RPMI8226 (cell line): ENCODE data around the gene SLC15A2.
"Not testable (repeated sequence)": the region's sequence is repeated elsewhere in the genome, so short reads cannot be mapped to it uniquely, and the experiment has no call there.

ENCODE experiments used
- DNase-seq: peaks from one replicate; pipeline ENCODE4 v3.0.0-alpha.2; 2015

SLC15A2 gene

GRCh38 chr3:121894301-121894990, at the start of gene SLC15A2:
Gene SLC15A2 (plus strand): TSS chr3:121894401. CDS start chr3:121894477, 76 bp downstream.
- DNase-seq: no peak

DNA sequence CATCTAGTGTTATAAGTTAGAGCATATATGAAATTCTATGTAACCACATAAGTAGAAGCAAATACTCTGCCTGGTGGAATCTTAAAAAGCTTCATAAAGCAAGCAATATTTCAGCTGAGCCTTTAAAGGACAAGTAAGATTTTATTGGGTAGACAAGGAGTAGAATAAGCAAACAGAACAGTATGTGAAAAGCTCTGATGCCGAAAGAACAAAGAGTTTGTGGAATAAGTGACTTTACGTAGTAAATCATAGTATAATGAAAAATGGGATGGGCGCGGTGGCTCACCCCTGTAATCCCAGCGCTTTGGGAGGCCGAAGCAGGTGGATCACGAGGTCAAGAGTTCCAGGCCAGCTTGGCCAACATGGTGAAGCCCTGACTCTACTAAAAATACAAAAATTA, 49.3 kb upstream of the SLC15A2 start:
- DNase-seq: no peak

DNA sequence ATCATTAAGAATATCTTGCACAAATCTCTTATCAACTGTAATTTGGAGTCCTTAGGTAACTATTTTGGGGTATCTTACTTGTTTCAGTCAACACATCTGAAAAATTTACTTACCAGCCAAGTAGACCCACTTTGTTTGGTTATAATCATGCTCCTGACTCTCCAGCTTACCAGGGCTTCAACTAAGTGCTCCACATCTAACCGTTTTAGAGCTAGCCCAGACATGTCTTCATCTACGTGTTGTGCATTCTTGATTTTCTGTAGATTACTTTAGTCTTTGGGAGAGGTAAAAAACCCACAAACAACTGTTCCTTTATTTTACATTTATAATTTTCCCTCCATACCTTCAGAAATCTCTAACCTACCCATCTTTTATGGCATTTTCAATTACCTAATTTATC, 41.9 kb upstream of the SLC15A2 start:
- no peak for DNase-seq

DNA sequence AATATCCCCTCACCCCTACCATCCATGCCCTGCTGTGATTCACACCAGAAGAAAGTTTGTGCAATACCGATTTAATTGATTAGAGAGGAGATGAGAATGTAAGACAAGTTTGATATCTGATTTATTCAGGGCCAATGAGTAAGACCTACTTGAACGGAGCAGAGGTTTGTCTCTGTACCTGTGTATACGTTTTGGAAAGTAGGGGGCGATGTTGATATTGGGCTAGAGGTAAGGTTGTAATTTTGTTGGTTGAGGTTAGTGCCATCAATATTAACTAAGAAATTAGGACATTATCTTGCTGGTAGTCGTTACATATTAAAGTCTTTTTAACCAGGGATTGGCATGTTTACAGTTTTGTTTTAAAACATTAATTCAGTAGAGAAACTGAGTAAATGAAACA, 38.6 kb upstream of the SLC15A2 start:
- peak; percentile 27 for DNase-seq

GRCh38 chr3:121857778-121858177, 36.4 kb upstream of the SLC15A2 start:
- not testable (repeated sequence) for DNase-seq

DNA sequence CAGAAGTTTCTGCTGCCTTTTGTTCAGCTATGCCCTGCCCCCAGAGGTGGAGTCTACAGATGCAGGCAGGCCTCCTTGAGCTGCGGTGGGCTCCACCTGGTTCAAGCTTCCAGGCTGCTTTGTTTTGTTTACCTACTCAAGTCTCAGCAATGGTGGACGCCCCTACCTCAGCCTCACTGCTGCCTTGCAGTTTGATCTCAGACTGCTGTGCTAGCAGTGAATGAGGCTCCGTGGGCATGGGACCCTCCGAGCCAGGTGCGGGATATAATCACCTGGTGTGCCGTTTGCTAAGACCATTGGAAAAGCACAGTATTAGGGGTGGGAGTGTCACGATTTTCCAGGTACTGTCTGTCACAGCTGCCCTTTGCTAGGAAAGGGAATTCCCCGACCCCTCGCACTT, 31.0 kb upstream of the SLC15A2 start:
- DNase-seq: not testable (repeated sequence)

GRCh38 chr3:121863801-121864200, 30.4 kb upstream of the SLC15A2 start:
- DNase-seq: no peak

DNA sequence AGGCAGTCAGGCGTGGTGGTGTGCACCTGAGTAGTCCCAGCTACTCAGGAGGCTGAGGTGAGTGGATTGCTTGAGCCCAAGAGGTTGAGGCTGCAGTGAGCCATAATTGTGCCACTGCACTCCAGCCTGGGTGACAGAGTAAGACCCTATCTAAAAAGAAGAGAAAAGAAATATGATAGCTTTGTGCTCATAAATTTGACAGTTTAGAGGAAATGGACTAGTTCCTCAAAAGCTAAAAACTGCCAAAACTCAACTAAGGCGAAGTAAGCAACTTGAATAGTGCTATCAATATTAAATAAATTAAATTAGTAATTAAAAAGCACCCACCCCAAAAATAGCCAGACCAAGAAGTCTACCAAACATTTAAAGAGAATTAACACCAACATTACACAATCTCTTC, 24.5 kb upstream of the SLC15A2 start:
- DNase-seq: no peak

GRCh38 chr3:121870717-121871116, 23.5 kb upstream of the SLC15A2 start:
- DNase-seq: no peak

DNA sequence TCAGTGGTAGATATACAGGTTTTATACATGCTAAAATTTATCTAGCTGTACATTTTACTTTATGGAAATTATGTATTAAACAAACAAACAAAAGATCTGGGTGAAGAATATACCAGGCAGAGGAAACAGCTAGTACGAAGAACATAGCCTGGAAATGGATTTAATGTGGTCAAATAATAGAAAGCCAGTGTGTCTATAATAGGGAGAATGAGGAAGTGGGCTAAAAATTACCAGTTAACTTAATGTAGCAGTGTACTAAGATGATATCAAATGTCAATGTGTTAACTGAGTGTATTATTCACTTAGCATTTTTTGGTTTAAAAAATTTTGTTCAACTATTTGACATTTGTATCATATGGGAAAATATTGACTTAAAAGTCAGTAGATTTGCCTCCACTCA, 22.8 kb upstream of the SLC15A2 start:
- no peak for DNase-seq

- no peak for DNase-seq
These were observed 15.8 kb upstream of the SLC15A2 start for GRCh38 chr3:121878411-121878810.

GRCh38 chr3:121883507-121883906, 10.7 kb upstream of the SLC15A2 start:
- DNase-seq: peak; percentile 19

GRCh38 chr3:121885386-121885785, 8.8 kb upstream of the SLC15A2 start:
- no peak for DNase-seq

GRCh38 chr3:121895121-121895520, 920 bp downstream of the SLC15A2 start:
- no peak for DNase-seq

GRCh38 chr3:121895736-121896135, 1.5 kb downstream of the SLC15A2 start:
- DNase-seq: no peak

DNA sequence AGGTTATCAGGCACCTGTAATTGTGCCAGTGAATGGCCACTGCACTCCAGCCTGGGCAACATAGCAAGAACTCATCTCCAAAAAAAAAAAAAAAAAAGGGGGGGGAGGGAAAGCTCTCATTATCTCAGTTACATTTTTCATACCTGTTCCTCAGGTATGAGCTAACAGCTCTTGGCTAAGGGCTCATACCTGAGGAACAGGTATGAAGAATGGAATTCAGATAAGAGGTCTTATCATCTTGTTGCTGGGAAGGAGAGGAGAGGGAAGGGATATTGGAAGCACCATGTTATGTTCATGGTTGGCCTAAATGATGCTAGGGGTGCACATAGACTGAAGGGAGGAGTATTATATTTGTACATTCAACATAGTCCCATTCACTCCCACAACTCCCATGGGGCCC, 2.6 kb downstream of the SLC15A2 start:
- no peak for DNase-seq

- no peak for DNase-seq
These were observed 3.1 kb downstream of the SLC15A2 start for GRCh38 chr3:121897296-121897695.

- DNase-seq: no peak
These were observed 19.2 kb downstream of the SLC15A2 start for GRCh38 chr3:121913305-121913990.

DNA sequence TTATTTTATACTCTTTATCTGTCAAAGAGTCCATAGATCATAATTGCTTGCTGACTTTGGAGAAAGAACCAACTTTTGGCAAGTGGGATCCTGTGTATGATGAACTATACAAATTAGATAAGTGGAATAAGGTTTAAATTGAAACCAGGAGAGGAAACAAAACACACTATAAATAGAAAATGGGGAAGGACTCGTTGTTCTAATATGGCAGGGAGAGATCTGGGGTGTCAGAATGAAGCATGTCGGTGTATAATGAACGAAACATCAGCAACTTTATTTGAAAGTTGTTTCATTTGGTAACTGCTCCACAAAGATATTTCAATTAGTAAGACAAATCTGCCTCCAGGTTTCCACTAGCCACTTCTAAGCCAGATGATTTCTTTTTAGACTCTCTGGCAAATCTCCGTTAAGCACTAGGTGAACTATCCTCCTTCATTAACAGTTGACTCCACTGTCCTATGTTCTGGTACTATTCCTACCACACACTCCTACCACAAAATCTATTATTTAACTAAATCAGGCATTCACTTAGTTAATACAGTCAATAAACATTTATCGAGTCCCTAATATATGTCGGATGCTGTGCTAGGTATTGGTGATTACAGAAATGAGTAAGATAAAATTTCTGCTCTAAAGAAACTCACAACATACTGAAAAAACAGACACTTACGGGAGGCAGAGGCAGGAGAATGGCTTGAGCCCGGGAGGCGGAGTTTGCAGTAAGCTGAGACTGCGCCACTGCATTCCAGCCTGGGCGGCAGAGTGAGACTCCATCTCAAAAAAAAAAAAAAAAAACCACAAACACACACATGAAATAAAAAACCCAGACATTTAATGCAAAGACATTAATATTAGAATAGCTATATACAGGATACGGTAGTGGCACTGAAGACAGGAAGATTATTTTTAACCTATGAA, 20.1 kb downstream of the SLC15A2 start:
- DNase-seq: no peak

GRCh38 chr3:121916189-121916588, 22.0 kb downstream of the SLC15A2 start:
- no peak for DNase-seq

DNA sequence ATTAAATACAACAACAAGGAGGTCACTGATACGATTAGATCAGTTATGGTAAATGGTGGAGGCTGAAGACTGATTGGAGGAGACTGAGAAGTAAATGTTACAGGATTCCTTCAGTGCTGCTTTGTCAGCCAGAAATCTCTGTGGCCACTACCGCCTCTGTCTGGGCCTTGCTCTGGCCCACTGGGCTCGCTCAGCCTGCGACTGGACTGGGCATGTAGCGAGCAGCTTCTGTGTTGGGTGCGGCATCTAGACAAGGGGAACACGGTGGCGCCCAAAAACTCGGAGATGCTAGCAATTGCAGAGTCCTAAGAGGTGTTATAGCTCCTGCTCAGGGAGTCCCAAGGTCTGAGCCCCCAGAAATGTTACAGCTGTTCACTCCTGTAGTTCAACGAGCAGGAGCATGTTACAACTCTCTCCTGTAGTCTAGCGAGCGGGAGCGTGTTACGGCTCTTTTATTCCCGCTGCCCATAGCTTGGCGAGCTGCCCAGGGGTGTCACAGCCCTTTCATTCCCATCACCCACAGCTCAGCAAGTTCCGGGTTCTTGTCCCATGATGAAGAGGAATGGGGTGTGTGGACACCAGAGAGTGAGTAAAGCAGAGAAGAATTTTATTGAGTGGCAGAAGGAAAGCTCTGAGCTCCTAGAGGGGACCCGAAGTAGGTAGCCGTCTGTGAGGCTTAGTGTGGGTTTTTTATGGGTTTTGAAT, 24.7 kb downstream of the SLC15A2 start:
- DNase-seq: no peak

GRCh38 chr3:121924734-121925133, 30.5 kb downstream of the SLC15A2 start:
- no peak for DNase-seq

DNA sequence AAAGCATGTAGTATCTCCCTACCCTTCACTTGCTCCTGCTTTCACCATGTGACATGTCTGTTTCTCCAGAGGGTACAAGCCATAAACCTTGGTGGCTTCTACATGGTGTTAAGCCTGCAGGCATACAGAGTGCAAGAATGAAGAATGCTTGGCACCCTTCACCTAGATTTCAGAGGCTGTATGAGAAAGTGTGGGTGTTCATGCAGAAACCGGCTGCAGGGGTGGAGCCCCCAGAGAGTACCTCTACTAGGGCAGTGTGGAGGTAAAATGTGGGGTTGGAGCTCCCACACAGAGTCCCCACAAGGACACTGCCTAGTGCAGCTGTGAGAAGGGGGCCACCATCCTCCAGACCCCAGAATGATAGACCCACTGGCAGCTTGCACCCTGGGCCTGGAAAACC, 32.2 kb downstream of the SLC15A2 start:
- DNase-seq: no peak
